ENCODE data around the gene CAB39L. TPM values are rescaled to one million over a fixed set of nuclear protein-coding genes. Genes with fewer than 3 reads are reported as not detected.

Gene CAB39L
- total RNA-seq, 1 experiment from 2014 or later, result 6.6 TPM

DNA sequence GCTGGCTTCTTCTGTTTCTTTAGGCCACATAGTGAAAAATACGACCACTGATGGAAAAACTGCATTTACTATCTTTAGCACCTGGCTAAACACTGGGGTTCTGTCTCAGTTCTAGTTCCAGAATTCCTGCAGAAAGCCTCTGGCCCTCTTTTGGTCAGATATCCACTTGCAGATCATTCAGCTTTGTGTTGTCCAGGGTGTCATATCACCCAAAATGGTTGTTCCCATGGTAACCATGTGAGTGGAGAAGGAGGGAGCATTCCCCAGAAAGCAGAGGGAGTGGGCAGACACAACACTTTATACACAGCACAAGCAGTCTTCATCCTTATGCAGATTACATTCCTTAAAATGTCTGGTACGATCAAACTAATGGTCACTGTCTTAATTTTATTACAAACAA is 73.5 kb downstream of the CAB39L start:
- Histone ChIP-seq H3K27ac (ENCODE audit: low read length) (no peak overlapping the region), H3K36me3 (ENCODE audit: control insufficient read depth, insufficient read depth, low read length) (no peaks in the 10 kb centered on the region), H3K4me1 (ENCODE audit: control insufficient read depth, insufficient read depth, low read length) (no peaks in the 10 kb centered on the region), H3K4me3 (ENCODE audit: low read depth in 2 of 2, low read length in 2 of 2) (no peak overlapping the region), H3K27me3 (ENCODE audit: control insufficient read depth, insufficient read depth, low read length) (no peaks in the 10 kb centered on the region), H3K9me3 (ENCODE audit: control insufficient read depth, insufficient read depth, low read depth, low read length) (no peaks in the 10 kb centered on the region)
- in situ Hi-C loops (cut with HindIII; ENCODE audit: low pct_unique_long_range_greater_than_20kb, low sequenced_read_pairs) (no loop called here), intact Hi-C loops (cut with micrococcal nuclease; ENCODE audit: unreplicated experiment) (no loop called here)
- no peak for DNase-seq (ENCODE audit: low read depth, low spot score)
- no peak for ATAC-seq
- ChIA-PET CTCF (no interaction called here), POLR2A (no interaction called here)
- BruUV-seq (replicated peaks), result no TSS peak
- TF ChIP-seq, protein P1, sequence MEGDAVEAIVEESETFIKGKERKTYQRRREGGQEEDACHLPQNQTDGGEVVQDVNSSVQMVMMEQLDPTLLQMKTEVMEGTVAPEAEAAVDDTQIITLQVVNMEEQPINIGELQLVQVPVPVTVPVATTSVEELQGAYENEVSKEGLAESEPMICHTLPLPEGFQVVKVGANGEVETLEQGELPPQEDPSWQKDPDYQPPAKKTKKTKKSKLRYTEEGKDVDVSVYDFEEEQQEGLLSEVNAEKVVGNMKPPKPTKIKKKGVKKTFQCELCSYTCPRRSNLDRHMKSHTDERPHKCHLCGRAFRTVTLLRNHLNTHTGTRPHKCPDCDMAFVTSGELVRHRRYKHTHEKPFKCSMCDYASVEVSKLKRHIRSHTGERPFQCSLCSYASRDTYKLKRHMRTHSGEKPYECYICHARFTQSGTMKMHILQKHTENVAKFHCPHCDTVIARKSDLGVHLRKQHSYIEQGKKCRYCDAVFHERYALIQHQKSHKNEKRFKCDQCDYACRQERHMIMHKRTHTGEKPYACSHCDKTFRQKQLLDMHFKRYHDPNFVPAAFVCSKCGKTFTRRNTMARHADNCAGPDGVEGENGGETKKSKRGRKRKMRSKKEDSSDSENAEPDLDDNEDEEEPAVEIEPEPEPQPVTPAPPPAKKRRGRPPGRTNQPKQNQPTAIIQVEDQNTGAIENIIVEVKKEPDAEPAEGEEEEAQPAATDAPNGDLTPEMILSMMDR (IDR thresholded peaks at IDR 0.05), result no peak
- no peak for TF ChIP-seq SIN3A (IDR thresholded peaks at IDR 0.05; ENCODE audit: borderline replicate concordance, insufficient read depth, low read depth, low read length)
- TF ChIP-seq, protein P2, sequence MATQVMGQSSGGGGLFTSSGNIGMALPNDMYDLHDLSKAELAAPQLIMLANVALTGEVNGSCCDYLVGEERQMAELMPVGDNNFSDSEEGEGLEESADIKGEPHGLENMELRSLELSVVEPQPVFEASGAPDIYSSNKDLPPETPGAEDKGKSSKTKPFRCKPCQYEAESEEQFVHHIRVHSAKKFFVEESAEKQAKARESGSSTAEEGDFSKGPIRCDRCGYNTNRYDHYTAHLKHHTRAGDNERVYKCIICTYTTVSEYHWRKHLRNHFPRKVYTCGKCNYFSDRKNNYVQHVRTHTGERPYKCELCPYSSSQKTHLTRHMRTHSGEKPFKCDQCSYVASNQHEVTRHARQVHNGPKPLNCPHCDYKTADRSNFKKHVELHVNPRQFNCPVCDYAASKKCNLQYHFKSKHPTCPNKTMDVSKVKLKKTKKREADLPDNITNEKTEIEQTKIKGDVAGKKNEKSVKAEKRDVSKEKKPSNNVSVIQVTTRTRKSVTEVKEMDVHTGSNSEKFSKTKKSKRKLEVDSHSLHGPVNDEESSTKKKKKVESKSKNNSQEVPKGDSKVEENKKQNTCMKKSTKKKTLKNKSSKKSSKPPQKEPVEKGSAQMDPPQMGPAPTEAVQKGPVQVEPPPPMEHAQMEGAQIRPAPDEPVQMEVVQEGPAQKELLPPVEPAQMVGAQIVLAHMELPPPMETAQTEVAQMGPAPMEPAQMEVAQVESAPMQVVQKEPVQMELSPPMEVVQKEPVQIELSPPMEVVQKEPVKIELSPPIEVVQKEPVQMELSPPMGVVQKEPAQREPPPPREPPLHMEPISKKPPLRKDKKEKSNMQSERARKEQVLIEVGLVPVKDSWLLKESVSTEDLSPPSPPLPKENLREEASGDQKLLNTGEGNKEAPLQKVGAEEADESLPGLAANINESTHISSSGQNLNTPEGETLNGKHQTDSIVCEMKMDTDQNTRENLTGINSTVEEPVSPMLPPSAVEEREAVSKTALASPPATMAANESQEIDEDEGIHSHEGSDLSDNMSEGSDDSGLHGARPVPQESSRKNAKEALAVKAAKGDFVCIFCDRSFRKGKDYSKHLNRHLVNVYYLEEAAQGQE (IDR thresholded peaks at IDR 0.05; ENCODE audit: insufficient read depth in 1 of 2, low read depth in 2 of 2, low read length in 1 of 2), result no peak
- TF ChIP-seq POLR2AphosphoS5 (IDR thresholded peaks at IDR 0.05; ENCODE audit: low read depth, low read length), result no peak
- TF ChIP-seq TCF7L2 (IDR thresholded peaks at IDR 0.05; ENCODE audit: low read depth, low read length), result no peak

DNA sequence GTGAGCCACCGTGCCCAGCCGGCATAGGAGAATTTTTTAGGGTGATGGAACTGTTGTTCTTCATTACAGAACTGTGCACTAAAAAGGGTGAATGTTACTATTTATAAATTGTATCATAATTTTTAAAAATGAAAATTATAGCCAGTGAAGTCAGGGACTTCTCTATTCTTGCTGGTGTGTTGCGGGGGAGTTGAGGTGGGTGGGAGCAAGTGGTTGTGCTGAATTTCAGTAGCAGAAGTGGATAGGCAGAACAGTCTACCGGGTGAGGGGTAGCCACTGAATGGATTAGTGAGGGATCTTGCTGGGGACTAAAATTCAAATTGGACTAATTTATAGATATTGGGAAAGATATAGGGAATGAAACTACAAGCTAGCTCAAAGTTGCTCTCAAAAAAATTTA is 74.0 kb downstream of the CAB39L start:
- intact Hi-C loops (cut with micrococcal nuclease; ENCODE audit: unreplicated experiment), result no loop called here
- no peaks in the 10 kb centered on the region for H3K9me3 ChIP-seq (ENCODE audit: control insufficient read depth, insufficient read depth, low read depth, low read length)
- no TSS peak for BruUV-seq (replicated peaks)
- no peaks in the 10 kb centered on the region for H3K27me3 ChIP-seq (ENCODE audit: control insufficient read depth, insufficient read depth, low read length)
- H3K4me3 ChIP-seq (ENCODE audit: low read depth in 2 of 2, low read length in 2 of 2), result no peak overlapping the region
- POLR2A ChIA-PET, result no interaction called here
- H3K4me1 ChIP-seq (ENCODE audit: control insufficient read depth, insufficient read depth, low read length), result no peaks in the 10 kb centered on the region
- H3K36me3 ChIP-seq (ENCODE audit: control insufficient read depth, insufficient read depth, low read length), result no peaks in the 10 kb centered on the region
- H3K27ac ChIP-seq (ENCODE audit: low read length), result no peak overlapping the region
- CTCF ChIA-PET, result no interaction called here
- DNase-seq (ENCODE audit: low read depth, low spot score) (no peak), ATAC-seq (no peak)
- TF ChIP-seq SIN3A (IDR thresholded peaks at IDR 0.05; ENCODE audit: borderline replicate concordance, insufficient read depth, low read depth, low read length) (no peak), POLR2AphosphoS5 (IDR thresholded peaks at IDR 0.05; ENCODE audit: low read depth, low read length) (no peak), TCF7L2 (IDR thresholded peaks at IDR 0.05; ENCODE audit: low read depth, low read length) (no peak)
- TF ChIP-seq, protein P1 (IDR thresholded peaks at IDR 0.05), result no peak
- TF ChIP-seq, protein P2 (IDR thresholded peaks at IDR 0.05; ENCODE audit: insufficient read depth in 1 of 2, low read depth in 2 of 2, low read length in 1 of 2), result no peak
- in situ Hi-C loops (cut with HindIII; ENCODE audit: low pct_unique_long_range_greater_than_20kb, low sequenced_read_pairs), result no loop called here

All from Panc1 (cell line).